Stimulated activated CD4-positive, alpha-beta T cell treated with anti-CD3 and anti-CD28 coated beads, Interleukin-1b, Interleukin-23, amount 100 ng/mL, for 1 hour (primary cell): ENCODE results near the gene PTPRF.

Experiments
- DNase-seq, 2 donors: peaks; one replicate each; pipeline ENCODE4 v3.0.0-alpha.2; 2020; ENCODE audit warnings: low read depth in 2 of 2

PTPRF gene

DNA sequence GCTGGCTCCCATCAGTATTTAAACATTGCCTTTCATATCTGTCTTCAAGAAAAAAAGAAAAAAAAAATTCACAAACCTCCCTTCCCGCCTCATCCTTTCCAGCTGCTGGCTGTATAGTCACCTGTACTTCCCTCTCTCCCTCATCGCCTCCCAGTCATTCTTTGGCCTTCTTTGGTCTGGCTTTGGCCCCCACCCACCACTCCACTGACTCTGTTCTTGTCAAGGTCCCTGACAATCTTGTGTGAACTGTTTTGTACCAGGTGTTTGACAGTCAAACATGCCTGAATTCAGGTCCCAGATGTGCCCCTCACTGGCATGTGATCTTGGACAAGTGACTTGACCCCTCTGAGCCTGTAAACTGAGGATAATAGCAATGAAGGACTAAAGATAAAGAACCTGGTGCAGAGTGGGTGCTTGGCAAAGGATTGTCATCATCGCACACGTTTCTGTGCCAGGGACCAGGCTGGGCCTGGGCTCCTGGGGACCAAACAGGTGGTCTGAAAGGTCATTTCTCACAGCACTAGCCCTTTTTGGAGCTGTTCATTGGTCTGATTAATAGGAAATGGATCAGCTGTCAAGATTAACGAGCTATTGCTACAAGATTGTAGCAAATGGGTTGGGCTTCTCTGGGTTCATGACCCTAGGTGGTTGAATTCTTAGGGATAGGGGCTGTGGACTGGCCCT, 21.5 kb downstream of the PTPRF start:
- DNase-seq, result no peak

DNA sequence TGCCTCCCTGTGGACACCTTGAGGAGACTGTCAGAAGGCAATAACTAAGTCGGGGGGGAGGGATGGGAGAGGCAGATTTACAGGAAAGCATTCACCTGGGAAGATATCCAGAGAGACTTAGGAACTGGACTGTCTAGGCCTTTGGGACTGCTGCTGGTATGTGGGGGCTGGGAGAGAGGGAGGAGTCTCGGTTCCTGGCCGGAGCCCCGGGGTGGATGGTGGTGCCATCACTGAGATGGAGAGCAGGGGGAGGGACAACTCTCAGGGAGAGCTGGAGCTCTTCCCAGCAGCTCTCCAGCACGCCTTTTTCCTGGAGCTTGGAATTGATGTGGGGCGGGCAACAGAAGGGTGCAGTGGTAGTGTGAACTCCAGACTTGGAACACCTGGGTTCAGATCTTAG, 22.1 kb downstream of the PTPRF start:
- no peak for DNase-seq

DNA sequence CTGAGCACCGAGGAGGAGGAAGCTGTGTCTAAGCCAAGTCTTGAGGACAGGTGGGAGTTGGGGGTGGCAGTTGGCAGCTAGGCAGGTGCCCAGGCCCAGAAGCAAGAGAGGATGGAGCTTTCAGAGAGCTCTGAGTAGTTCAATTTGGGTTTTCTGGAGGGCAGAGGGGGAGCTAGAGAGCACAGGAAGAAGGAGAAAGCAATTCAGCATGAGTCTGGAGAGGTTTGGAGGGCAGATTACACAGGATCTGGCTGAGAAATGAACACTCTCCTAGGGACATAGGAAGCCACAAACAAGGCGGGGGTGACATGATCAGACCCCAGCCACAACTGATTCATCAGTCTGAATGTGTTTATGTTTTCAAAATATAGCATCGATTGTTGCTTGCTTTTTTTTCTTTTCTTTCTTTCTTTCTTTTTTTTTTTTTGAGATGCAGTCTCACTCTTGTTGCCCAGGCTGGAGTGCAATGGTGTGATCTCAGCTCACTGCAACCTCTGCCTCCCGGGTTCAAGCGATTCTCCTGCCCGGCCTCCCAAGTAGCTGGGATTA, 23.8 kb downstream of the PTPRF start:
- no peak for DNase-seq

DNA sequence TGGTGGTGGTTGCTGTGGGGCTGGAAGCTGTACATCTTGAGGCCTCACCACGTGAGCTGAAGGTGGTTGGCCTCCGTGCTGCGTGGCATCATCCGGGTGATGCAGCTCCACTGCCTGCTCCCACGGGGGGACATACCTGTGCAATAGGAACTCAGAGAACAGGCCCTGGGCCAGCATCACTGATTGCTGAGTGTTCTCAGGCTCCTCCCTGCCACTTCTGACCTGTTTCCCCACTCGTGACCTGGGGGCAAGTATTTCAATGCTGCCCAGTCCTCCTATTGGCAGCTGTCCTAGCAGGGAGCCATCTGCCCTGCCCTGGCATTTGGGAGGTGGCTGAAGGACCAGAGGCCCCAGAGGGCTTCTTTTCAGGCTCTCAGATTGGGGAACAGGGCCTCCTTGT, 26.1 kb downstream of the PTPRF start:
- DNase-seq, result no peak

DNA sequence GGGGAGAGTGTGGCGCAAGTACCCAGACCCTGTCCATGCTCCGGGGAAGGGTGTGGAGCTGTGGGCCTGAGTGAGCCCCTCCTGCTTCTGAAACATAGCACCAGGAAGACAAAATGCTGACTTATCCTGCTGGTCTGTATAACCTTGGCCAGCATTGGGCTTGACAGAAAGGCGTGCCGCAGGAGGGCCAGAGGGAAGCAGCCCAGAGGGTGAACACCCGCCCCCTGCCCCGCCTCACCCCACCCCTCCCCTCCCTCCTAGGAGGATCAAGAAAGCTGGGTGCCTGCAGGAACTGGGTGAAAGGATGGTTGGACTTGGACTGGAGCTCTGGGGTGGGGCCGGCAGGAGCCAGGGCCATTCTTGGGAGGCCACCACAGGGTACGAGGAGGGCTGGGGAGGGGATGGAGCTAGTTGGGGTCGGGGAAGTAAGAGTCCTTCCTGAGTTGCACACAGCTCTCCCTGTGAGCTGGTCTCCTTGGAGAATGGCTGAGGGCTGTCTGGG, 27.1 kb downstream of the PTPRF start:
- no peak for DNase-seq

DNA sequence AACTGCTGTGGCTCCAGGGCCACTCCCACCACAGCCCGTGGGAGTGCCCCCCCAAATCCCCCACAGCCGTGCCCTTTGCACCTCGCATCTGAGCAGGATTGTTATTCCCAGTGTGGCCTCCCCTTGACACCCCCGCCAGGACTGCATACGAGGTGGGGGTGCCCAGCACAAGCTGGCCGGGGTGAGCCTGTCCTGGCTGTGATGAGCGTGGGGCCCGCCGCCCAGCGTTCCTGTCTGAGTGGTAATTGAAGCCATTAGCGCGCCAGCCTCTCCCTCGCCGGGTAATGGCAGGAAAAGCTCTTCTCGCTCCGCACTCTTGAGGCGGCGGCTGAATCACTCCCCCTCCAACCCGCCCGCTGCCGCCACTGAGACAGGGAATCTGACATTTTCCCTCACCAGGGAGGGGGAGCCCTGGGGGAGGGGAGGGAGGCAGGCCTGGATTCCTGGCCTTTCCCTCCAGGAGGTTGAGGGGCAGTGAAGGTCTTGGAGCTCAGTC, 27.7 kb downstream of the PTPRF start:
- no peak for DNase-seq

DNA sequence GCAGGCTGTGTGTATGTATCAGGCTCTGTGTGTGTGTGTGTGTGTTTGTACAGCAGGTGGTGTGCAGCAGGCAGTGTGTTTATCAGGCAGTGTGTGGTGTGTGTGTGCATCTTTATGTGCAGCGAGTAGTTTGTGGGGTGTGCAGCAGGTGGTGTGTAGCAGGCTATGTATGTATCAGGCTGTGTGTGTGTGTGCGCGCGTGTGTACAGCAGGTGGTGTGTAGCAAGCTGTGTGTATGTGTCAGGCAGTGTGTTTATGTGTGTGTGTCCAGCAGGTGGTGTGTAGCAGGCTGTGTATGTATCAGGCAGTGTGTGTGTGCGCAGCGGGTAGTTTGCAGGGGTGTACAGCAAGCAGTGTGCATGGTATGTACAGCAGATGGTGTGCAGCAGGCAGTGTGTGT, 29.0 kb downstream of the PTPRF start:
- DNase-seq, result no peak

DNA sequence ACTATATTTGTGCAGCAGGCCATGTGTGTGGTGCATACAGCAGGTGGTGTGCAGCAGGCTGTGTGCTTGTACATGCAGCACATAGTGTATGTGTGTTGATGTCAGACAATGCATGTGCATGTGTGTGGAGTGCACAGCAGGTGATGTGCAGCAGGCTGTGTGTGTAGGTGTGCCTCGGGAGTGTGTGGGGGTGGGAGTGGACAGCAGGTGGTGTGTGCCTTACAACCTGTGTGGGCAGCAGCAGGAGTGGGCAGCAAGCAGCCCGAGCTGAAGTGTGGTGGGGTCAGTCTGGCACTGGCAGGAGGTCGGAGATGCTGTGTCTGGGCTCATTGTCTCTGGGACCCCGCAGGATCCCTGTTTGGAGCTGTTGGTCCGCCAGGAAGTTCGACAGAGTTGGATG, 29.6 kb downstream of the PTPRF start:
- no peak for DNase-seq

DNA sequence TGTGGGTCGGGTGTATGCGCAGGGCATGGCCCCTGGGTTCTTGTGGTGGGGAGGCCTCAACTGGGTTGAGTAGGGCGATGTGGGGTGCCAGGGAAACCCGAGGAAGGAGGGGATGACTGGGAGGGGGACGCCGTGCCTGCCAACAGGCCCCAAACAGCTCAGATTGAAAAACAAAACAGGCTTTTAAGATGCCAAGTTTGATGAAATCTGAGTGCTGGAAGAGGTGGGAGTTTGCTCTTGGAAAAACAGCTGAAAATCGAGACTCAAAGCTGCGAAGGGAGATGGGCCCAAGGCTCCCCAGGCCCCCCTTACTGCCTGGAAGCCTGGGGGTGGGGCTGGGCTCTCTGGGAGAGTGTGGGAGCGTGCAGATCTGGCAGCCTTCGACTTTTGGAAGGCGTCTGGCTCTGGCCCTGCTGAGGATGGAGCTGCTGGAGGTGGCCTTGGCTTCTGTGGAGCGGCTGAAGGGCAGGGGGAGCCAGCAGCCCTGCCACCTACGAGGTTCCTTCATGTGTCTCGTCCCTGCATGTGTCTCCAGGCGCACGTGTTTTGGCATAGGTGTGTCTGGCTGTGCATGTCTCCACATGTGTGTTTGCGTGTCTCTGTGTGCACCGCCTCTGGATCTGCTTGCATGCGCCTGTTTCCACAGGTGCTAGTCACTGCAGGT, 33.3 kb downstream of the PTPRF start:
- no peak for DNase-seq

DNA sequence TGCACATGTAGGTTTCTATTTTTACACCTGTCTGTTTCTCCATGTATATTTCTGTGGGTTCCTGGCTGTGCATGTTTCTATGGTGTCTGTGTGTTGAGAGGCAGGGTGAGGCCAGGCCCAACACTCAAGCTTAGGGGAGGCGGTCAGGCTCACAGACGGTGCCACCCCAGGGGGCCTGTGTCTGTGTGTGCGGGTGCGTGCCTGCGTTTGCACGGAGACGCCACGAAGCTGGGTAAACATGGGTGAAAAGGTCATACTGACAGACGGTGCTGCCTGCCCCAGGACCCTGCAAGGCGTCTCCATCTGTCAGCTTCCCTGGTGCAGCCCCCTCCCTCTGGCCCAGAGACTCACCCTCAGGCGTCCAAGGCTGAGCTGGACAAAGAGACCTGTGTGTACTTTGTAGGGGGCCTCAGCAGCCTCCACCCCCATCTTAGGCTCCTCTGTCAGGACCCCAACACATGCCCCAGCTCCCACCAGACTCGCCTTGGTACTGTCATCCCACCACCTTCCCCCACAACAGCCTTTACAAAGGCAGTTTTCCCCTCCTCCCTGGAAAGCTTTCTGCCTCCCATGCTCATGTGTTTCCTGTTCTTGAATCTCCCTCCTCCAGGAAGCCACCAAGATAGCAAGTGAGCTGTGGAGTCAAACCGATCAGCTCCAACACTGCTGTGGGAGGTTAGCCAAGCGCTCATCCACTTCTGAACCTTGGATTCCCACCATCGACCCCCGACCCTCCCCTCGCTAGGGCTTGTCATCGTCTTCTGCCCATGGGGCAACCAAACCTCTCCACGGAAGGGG, 34.1 kb downstream of the PTPRF start:
- no peak for DNase-seq

DNA sequence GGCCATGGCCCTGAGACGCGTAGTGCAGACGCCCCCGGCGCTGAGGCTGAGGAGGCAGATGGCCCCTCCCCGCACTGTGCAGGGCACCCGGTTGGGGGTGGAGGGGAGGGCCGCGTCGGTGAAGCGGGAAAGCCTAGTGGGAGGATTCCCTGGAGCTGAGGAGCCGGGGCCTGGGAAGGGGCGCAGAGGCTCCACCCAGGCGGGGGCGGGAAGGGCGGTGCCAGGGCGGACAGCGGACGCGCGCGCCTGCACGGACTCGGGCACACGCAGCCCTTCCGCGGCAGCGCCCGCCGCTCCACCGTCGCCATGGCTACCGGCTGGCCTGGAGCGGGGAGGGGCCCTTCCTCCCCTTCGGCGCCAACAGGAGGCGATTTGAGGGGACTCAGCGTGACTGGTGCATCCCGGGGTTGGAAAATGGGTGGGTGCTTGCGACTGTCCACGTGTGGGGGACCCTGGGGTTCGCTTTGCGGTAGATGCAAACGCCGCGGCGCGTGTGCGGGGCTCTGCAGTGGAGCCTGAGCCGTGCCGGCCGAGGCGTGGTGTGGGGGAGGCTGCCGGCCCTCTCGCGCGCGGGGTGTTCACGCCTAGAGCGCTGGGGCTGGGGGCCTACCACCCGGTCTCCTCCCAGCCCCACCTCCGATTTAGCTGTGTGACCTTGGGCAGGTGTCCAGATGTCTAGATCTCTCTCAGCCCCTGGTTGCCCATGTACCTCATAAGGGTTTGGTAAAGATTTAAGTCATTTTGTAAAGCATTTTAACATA, 35.1 kb downstream of the PTPRF start:
- no peak for DNase-seq

DNA sequence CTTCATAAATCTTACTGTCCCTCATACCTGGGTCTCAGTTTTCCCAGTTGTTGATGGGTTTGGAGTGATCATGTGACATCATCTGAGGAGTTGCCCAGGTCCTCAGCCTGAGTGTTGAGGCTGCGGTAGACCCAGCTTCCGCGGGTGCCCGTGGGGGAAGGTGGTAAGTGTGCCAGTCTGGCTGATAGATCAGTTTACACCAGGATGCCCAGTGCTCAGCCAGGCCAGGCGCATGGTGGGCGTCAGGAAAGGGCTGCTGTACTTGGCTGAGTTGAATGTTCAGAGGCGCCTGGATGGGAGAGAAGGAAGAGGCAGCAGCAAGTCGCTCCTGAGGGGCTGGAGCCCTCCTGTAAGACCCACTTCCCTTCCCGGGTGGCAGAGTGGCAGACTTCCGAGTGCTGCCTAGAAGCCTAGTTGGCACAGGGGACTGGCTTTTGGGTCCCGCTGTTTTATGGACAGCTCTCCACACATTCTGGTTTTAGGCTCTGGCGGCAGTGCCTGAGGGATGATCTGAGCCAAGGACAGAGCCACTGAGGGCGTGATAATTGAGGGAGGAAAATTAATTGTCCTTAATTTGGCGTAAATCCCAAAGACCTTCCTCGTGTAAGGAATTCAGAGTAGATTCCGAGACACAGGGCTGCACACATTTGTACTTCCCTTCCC, 35.8 kb downstream of the PTPRF start:
- DNase-seq, result no peak

DNA sequence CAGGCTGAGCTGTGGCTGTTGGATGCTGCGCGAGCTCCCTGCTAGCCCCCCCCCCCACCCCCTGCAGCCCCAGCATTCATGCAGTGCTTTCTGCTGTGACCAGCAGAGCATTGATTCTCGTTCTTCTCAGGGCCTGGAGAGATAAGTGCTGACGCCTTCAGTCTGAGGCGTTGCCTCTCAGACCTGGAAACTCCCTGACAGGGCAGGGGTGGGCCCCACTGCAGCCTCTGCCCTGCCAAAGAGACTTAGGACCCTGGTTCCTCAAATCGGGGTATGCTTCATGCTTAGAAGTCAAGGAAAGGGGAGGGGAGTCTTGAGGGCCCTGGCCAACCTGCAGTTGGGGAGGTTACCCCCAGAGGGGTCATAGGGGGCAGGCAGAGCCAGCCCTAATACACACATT, 38.5 kb downstream of the PTPRF start:
- DNase-seq, result no peak

DNA sequence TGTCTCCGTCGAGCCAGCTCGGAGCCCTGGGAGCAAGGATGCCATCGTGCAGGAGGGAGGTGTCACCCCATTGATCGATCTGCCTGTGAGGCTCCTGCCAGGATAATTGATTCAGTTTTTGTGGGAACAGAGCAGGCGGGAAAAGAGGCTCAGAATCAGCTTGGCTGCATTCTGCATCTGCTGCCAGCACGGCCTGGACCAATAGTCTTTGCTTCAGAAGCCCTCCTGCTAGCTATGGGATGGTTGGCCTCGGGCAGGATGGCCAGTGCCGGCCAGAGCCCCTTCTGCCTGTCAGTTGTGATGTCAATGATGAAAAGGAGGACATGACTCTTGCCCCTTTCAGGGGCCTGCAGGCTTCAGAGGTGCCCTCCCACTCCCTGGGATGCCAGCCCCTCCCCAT, 39.6 kb downstream of the PTPRF start:
- no peak for DNase-seq

DNA sequence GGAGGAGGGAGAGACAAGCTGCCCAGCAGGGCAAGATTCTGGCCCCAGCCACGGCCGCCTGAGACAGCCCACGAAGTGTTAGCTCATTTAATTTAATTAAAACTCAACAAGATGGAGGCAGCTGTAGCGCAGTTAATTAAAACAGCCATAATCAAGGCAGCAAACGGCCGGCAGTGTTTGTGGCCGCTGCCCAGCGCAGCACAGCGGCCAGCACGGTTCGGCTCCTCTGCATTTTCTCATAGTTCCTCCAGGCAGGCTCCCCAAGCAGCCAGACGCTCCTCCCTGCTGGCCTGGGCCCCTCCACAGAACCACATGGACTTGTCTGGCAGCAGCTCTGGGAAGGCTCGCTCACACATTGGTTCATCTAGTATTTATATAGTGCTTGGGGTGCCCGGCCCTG, 40.0 kb downstream of the PTPRF start:
- DNase-seq, result no peak

DNA sequence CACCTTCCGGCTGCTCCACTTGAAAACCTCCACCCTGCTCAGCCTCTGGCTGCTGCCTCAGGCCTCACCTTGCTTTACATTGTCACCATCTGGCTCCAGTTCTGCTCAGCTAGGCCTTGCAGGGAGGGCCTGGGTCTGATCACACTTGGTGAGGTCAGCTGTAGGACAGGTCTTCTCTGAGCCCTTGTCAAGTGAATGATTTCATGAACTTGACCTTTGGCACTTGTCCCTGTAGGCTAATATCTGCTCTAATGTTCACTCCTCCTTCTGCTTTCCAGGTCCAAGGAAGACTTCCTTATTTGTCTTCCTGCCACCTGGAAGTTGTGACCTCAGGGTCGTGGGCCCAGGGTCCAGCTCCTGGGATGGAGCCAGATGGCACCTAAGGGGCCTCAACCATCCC, 41.4 kb downstream of the PTPRF start:
- no peak for DNase-seq

DNA sequence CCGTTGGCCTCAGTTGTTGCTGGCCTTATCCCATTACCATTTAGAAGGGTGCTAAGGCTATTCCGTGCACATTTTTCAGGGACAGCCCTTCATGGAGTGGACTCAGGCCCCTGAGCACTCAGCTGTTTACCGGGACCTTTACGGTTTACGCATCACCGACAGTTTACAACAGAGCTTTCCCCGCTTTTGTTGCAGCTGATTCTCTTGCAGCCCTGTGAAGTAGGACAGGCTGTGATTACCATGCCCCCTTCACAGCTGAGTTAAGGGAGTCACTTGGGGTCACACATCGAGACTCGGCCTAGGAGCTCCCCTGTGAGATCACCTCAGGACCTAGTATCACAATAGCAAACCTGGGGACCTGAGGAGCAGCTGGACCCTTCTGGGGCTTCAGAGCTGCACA, 41.9 kb downstream of the PTPRF start:
- no peak for DNase-seq

DNA sequence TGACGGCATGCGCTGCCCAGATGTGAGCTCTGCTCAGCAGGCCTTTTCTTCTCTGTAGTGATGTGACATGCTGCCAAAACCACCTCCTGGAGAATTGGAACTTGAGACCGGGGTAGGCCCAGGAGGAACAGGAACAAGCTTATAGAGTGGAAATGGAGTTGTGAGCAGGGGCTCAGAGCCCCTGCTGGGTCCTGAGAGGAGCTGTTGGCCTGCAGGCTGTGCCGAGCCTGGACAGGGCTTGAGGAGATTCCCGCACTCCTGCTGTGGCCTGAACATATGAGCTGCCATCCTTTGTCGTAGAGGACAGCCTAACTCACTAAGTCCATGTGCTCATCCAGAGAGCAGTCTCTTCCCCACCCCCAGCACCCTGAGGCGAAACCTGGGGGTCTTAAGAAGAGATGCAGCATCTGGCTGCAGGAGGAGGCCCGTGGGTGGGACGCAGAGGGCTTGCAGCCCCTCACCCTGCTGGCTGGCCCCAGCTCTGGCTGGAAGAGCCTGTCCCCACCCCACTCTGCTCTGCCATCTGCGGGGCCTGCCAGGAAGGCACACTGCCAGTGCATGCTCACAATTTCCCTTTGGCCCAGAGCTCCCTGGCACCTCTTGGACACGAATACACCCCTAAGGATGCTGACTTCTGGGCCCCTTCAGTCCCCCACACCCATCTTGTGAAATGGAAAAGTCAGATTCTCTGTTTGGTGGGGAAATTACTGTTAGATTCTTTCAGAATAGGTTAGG, 42.5 kb downstream of the PTPRF start:
- no peak for DNase-seq

DNA sequence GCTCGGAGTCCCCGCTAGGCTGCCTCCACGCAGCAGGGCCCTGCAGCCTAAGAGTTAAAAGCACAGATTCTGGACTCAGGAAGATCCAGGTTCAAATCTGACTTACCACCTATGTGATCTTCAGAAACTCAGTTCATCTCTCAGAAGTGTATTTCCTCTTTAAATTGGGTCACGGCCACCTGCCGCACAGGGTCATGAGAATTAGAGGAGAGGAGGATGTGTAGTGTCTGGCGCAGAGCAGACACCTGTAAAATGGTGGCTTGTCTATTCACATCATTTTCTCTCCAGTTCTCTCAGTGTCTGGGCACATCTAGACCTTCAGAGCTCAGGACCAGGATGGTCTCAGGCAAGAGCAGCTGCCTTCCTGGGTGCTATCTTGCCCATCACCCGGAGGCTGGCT, 45.8 kb downstream of the PTPRF start:
- DNase-seq, result no peak
